Stimulated activated CD4-positive, alpha-beta T cell treated with anti-CD3 and anti-CD28 coated beads, Interleukin-12 subunit alpha, Interleukin-12 subunit beta, amount 100 ng/mL, for 24 hours (primary cell): Measurements from ENCODE around the gene RENBP.

Source experiments
- DNase-seq, 2 experiments: peaks; one replicate each; pipeline ENCODE4 v3.0.0-alpha.2; 2020; ENCODE audit warnings: low read depth in 2 of 2

Gene RENBP

DNA sequence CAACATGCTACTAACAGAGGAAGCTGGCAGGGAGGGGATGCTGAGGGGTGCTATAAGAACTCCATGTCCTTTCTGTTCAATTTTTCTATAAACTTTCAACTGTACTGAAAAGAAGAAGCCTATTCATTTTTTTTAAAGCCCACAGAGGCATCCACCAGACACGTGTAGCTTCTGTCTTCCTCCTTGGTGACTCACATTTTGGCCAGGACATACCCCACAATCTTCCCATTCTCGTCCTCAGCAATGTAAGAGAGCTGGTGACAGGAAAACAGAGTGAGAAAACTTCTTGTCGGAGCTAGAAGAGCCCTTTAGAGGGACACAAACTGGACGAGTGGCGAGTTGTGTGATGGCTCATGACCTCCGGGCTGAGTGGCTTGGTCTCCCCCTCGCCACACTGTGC, 10.7 kb downstream of the RENBP start:
- DNase-seq = no peak

DNA sequence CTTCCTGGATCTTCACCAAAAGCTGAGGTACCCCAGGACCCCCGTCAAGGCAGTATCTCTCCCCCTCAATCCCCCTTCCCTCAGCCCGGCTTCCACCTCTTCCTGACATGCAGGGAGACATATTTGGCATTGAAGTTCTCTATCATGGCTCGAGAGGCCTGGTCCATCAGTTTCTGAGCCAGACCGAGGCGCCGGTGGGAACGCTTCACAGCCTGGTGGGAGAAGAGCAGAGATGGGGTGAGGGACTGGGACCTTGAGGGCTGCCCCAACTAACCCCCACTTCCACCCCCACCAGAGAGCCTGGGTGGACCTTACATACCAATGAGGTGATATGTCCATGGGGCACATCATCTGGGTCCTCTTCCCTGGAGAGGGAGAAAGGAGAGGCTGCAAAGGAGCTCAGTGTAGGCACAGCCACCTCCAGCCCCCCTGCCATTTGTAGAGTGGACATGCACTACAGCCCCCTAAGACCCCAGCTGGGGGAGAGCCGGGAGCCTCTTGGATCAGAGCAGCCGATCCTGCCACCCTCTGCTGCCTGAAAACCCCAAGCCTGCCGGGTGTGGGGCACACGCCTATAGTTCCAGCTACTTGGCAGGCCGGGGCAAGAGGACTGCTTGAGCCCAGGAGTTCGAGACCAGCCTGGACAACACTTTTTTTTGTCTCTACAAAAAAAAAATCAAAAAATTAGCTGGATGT, 12.1 kb downstream of the RENBP start:
- no peak for DNase-seq

DNA sequence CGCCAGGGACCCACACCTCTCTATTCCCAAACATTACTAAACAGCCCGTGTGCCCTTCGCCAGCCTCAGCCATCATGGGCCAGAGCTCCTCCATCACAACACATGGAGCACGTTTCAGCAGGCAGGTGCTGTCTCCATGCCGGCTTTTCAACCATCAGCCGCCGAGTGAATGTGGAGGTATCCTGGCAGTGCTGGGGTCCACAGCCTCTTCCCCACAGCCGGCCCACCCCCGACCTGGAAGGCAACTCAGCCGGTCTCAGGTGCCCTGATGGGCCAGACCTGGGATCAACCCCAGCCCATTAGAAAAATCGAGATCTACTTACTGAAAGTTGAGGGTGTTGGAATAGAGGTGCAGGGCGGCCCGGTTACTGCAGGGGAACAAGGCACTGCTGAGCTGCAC, 12.7 kb downstream of the RENBP start:
- no peak for DNase-seq

DNA sequence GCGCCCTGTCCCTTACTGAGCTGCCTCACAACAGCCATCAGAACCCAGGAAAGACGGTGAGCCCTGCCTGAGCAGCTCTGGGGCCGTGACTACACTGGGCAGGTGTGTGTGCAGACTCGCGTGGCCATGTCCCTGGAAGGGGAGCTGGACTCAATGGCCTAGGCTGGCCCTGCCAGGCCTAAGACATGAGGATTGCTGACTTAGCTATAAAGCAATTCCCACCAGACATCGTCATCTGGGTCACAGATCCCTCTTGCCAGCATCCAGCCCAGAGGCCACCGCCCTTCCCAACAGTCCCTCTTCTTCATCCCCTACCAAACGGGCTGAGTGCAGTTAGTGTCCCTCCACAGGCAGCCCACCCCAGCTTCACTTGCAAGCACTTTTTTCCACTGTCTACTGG, 13.3 kb downstream of the RENBP start:
- no peak for DNase-seq

GRCh38 chrX:153930011-153930910, 14.2 kb downstream of the RENBP start:
- no peak for DNase-seq

- no peak for DNase-seq
Observed at GRCh38 chrX:153929576-153929975, 14.9 kb downstream of the RENBP start.

DNA sequence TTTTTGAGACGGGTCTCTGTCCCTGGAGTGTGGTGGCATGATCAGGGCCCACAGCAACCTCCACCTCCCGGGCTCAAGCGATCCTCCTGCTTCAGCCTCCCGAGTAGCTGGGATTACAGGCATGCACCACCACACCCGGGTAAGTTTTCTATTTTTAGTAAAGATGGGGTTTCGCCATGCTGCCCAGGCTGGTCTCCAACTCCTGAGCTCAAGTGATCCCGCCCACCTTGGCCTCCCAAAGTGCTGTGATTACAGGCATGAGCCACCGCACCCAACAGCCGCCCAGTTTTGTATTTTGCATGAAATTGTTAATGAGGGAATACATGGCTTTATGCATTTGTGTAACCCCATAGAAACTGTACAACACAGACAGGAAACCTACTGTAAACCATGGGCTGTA, 15.6 kb downstream of the RENBP start:
- DNase-seq = no peak

- DNase-seq = peak; percentile 78 to 79
Observed at GRCh38 chrX:153927922-153928760, 16.3 kb downstream of the RENBP start.

GRCh38 chrX:153927672-153927921, 16.8 kb downstream of the RENBP start:
- no peak for DNase-seq

GRCh38 chrX:153926858-153927671, 17.4 kb downstream of the RENBP start:
- peak; percentile 45 to 57 for DNase-seq

DNA sequence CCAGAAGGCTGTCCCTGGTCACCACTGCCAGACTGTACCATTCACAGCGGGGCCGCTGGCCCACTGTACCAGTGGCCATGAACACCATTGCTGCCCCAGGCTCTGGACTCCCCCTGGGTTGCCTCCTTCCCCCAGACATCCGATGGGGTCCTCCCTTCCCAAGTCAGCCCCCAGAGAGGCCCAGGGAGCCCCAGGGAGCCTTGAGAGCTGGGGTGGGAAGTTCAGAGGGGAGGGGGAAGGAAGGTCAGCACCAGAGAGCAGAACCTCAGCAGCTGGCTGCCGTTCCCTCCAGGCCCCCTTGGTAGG, 17.9 kb downstream of the RENBP start:
- no peak for DNase-seq

GRCh38 chrX:153925739-153926551, 18.5 kb downstream of the RENBP start, which contains the start of gene ARHGAP4:
Gene ARHGAP4 (minus strand): TSS chrX:153926264. CDS start chrX:153926202, 62 bp downstream.
- DNase-seq = peak in 1 of 2 experiments; percentile 21

GRCh38 chrX:153925387-153925738, 19.1 kb downstream of the RENBP start:
- DNase-seq = no peak

DNA sequence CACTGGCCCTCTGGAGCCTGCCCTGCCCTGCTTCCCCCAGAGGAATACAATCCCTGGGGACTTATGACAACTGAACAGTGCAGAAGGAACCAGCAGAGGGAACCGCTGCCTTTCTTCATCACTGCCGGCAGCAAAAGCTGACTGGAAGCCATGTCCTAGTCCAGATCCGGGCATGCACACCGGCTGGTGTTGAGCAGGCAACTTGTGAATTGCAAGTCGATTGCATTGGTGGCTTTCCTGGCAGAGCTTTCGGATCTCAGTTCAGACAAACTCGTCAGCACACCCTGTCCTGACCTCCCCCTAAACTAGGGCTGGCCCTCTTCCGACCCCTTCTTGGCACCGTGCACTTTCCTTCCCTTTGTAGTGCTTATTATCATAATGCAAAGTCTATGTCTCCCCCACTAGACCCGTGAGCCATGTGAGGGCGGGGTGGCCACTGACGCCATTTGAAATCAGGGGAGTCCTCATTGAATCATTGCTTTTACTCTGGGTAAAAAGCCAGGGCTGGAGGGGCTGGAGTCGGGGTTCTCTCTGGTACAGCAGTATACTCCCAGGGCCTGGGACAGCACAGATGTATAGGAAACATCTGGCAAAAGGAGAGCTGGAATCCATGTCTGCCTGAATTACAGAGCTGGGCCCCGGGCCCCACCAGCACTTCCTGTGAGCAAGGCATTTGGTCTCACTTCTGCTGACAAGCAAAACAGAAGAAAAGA, 20.1 kb downstream of the RENBP start:
- no peak for DNase-seq

GRCh38 chrX:153922932-153923857, 21.2 kb downstream of the RENBP start:
- no peak for DNase-seq

GRCh38 chrX:153921511-153922446, 22.7 kb downstream of the RENBP start:
- no peak for DNase-seq

DNA sequence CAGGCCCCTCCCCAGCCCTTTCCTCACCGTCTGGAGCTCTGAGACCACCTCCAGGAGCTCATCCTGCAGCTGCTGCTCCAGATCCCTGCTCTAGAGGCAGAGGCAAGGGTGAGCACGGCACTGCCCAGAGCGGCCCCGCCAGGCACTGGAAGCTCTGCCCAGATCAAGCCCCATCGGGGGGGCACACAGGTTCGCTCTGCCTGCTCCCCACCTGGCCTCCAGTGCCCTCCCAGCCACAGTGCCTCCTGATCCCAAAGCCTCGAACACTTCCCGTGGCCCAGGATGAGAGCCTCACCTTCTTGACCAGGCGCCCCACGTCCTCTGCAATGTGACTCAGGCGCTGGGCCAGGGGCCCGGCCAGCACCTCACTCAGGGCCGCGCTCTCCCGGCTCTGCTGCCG, 23.4 kb downstream of the RENBP start:
- no peak for DNase-seq

DNA sequence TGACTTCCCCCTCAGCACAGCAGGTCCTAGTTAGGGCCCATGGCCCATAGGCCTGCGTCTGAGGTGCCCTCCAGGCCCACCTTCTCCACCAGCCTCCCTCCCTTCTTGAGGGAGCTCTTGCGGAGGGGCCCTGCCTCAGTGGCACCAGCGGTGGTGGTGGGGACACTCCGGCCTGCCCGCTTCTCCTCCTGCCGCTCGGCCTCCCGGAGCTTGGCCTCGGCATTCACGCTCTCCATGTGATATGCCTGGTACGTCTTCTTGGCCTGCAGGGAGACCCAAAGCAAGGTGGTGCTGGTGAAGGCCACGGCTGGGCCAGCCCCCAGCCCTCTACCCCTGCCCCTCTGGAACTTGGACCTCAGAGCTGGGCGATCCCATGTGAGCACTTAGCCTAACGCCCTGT, 23.9 kb downstream of the RENBP start:
- no peak for DNase-seq
